Stimulated activated CD4-positive, alpha-beta T cell treated with anti-CD3 and anti-CD28 coated beads, Interleukin-15, amount 100 ng/mL, for 24 hours (primary cell): ENCODE measurements around the gene IRF8.

Experiments
- DNase-seq: peaks from one replicate; pipeline ENCODE4 v3.0.0-alpha.2; 2020

IRF8 gene

DNA sequence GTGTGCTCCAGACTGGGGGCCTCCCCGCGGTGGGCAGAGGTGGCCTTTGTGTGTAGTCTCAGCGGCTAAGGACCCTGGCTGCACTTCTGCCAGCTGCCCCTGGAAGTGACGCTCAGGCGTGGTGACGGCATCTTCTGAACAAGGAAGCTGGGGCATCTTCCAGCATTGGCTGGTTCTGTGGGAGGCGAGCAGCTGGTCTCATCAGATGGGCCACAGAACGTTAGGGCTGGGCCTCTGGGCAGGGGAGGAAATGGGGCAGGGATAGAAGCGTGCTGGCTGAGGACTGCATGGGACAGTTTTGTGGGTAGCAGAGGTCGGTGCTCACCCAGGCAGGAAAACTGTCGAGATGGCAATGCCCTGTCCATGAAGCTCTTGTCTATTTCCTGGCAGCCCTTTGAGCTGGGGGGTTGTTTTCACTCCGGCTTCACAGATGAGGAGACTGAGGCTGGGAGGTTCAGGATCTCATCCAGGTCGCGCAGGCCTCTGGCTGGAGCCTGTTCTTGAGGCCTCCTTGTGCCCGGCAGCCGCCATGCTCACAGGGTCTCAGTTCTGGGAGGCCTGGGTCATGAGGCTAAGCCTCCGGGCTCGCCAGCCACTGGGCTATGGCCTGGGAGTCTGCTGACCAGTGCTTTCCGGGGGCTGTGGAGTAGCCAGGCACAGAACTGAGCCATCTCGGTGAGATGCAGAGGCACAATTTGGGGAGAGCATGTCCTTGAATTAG is 16.3 kb downstream of the IRF8 start:
- DNase-seq: no peak

DNA sequence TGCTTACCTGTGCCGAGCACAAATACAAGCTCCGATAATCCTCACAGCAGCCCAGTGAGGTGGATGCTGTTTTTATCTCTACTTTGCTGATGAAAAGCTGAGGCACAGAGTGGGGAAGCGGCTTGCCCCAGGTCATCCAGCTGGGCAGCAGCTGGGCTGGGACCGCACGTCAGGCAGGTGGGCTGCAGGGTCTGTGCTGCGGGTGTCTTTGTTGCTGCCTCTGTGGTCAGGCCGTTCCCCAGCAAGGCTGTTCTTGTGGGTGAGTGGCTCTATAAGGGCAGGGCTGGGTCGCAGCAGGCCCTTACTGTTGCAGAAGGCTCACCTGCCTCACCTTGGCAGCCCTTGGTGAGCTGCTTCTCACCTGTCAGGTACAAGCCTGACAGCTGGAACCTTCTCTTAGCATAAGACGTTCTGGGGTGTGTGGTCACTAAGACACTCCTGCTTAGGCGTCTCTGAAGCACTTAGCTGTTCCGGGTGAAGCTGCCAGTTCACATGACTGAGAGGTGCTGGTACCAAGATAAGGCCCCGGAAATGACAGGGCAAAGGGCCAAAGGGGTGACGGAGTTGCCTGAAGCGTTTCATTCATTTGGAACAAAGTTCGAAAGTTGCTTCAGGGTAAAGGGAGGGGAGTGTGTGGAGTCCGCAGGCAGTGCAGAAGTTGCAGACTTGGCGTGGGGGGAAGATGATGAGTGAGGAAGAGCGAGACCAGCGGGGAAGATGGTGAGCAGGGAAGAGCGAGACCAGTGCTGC is 17.4 kb downstream of the IRF8 start:
- no peak for DNase-seq

DNA sequence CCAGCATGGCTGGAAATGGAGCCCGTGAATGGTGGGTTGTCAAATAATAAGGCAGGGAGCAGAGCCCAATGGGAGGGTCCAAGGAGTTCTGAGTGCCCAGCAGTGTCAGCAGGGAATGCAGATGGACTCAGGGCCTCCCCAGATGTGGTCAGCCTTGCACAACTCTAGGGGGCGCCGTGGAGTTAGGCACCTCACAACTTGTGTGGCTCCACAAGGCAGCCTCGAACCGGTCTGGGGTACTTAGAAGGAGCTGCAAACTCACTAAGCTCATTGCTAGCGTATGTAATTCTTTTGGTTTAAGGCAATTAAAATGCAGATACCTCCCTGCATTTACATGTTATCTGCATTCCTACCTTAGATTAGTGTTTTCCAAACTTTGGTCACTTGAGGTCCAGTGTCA is 18.1 kb downstream of the IRF8 start:
- no peak for DNase-seq

DNA sequence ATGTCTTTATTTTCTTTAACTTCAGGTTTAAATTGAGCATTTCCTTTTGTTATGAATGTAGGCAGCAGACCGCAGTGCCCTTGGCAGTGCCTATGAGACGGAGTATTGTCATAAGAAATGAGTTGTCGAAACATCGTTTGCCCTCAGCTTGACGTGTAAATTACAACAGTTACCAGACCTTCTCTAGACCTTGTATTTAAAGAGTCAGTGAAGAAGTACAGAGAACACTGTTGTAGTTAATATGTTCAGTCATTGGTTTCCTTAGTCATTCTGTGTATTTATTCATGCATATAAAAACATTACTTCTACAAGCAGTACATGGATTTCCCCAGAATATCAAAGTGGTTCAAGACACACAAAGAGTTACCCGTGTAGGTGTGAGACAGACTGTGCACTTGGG is 19.0 kb downstream of the IRF8 start:
- DNase-seq: no peak

DNA sequence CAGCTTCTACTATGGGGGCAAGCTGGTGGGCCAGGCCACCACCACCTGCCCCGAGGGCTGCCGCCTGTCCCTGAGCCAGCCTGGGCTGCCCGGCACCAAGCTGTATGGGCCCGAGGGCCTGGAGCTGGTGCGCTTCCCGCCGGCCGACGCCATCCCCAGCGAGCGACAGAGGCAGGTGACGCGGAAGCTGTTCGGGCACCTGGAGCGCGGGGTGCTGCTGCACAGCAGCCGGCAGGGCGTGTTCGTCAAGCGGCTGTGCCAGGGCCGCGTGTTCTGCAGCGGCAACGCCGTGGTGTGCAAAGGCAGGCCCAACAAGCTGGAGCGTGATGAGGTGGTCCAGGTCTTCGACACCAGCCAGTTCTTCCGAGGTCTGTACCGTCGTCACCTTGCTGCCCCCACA is 19.5 kb downstream of the IRF8 start:
- DNase-seq: no peak

DNA sequence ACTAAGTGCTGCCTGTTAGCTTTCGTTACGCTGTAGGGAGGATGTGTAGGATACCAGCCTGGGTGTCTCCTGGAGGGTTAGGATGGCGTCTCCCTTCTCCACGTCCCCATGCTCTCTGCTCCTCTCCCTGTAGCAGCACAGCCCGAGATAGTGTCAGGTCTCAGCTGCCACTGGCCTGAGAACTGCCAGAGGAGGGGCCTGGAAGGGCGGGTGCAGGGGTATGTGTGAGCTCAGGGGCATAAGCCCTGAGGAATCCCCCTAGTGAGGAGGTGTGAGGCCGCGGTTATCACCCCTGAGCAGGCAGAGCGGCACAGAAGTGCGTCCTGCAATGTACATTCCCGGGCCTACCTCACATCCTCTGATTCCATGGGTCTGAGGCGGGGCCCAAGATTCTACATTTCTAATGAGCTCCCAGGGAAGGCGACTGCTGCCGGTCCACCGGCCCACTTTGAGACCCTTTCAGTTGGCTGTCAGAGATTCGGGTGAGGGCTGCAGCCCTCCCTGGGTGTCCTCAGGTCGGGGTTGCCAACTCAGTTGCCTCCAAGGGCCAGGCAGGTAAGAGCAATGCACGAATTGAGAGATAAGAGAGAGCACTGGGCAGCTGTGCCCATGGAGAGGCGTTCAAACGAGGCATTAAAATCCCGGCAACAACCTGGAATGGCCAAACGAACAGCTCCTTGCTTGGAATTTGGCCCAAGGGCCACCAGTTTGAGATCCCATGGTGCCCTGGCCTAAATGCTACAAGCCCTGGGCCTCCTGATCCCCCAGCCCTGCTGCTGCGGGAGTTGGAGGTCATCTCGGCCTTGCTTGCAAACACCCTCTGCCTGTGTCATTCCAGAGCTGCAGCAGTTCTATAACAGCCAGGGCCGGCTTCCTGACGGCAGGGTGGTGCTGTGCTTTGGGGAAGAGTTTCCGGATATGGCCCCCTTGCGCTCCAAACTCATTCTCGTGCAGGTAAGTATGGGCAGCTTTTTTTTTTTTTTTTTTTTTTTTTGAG is 20.6 kb downstream of the IRF8 start:
- DNase-seq: no peak

DNA sequence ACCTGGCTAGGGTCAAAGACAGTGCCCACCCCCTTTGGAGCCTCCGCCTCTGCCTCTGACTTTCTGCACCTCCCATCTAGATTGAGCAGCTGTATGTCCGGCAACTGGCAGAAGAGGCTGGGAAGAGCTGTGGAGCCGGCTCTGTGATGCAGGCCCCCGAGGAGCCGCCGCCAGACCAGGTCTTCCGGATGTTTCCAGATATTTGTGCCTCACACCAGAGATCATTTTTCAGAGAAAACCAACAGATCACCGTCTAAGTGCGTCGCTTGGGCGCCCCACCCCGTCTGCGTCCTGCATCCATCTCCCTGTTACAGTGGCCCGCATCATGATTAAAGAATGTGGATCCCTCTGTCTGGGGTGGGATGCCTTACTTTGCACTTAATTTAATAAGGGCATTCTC is 22.1 kb downstream of the IRF8 start:
- no peak for DNase-seq

DNA sequence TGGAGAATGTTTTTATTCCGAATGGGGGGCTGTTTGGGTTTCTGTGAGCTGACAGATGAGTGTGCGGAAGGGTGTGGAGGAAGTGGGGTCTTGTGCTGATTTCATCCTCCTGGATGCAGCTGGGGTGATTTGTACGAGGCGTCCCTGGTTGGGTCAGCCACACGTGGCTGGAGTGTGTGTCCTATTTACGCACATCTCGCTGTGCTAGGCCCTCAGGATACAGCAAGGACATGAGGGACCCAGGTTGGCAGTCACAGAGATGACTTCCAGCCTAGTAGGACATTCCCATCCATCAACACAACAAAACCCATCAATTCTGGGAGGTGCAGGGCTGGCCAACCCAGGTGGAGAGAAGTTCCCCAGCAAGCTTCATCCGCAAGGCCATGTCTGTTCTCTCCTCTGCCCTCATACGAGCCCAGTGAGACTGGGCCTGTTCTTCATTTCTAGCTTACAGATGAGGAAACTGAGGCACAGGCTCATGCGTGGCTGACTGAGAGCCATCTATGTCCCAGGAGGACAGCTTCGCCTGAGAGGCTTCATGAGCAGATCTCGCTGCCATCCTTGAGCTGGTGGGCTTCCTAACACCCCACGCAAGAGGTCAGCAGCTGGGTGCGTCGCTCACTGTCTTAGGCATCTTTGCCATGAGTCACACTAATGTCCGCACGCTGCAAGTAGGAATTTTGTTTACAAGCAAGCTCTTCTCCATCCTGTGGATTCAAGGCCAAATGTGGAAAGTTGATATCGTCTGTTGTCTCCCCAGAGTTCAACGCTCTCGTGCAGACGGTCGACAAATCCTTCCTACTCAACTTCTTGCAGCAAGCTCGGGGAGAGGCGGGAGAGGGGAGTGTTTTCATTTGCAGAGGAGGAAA is 24.4 kb downstream of the IRF8 start:
- no peak for DNase-seq

DNA sequence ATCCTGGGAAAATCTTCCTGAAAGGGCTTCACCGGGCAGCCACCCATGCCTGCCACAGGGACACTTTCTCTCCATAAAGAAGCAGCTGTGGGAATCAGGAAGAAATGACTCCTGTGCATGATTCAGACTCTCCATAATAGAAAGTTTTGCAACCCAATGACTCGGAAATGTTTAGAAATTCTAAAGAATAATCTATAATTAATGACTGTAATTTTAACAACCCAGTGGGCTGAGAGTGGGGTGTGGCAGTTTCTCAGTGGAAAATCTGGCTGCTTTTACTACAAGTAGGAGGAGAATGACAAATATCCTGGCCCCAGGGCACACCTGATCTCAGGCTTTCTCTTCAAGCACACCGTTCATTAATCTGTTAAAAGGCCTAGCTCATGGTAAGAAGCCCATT is 25.7 kb downstream of the IRF8 start:
- DNase-seq: peak; percentile 80

DNA sequence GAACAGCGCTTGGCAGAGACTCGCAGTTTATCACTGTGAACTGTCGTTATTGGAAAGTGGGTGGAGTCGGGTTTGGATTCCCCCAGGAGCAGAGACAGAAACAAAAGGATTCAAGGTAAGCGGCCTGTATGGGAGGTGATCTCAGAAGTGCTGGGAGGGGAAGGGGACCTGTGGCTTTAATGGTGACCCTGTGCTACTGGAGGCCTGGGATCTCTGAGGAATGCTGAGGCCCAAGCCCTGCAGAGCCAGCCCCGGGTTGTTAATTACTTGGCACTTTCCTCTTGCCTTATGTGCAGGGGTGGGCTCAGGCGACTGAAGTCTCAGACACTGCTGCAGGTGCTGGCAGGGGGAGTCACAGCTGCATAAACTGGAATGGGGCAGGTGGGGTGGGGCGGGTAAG is 27.4 kb downstream of the IRF8 start:
- no peak for DNase-seq

DNA sequence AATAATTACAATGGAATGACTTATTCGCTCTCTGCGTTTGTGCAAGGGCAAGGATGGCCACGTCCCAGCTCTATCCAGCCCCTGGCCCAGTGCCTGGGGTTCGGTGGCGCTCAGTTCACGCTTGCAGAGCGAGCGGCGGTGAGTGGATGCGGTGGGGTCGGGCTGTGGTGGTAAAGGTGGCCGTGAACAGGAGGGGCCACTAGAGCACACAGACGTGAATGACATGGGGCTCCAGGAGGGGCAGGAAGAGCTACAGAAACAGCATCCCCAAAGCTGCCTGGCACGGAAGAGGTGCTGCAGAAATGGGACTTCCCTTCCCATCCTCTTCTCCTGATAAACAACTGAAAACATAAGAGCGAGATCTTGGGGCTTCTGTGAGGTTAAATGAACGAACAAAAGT is 28.4 kb downstream of the IRF8 start:
- no peak for DNase-seq

DNA sequence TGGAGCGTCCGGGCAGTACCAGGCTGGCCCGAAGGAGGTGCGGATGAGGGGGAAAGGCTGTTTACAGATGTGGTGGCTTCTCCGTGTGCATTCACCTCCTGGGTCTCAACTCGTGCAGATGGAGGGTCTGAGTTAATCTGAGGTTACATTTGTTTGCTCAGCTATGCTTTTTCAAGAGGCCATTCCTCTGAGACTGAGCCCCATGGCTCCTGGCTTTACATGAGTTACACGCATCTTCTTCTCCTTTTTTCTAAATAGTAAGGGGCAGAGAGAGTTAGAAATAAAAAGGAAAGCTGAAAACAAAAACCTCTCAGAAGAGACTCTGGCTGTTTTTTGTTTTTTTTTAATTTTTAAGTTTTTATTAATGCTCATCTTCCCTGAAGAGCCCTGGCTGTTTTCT is 29.0 kb downstream of the IRF8 start:
- DNase-seq: no peak

DNA sequence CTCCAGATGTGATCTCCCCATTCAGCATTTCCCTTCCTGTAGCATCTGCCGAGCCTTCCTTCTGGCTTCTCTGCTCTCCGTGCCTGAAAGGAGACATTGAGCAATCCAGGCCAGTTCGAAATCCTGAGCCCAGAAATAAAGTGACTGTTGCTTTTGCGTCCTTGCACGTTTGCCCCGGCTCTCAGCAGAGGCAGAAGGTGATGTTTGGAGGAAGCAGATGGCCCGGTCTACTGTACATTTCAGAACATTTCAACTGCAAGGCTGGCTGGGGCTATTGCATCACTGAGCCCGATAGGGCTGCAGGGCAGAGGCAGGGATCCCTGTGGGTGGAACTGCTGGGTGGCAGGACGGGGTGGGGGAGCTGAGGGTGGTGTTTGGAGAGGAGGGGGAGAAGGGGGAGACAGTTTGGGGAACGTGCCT is 29.4 kb downstream of the IRF8 start:
- DNase-seq: no peak

DNA sequence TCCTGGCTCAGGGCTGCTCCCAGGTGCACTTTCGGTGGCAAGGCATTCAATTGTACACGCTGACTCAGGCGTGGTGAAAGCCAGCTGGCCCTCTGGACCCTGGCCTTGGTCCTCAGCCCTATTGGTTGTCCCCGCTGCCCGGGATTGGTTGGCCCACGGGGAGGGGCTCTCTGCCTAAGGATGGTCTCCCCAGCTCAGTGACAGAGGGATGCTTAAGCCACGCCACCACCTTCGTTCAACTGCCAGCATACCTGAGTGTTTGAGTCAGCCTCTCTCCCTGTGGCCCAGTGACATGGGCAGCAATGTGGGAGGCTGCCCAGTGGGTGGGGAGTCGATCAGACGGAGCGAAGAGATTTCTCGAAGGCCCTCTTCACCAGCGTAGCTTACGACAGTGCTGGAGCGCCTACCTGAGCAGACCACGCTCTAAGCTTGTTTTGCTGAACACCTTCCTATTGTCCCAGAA is 30.3 kb downstream of the IRF8 start:
- DNase-seq: no peak

DNA sequence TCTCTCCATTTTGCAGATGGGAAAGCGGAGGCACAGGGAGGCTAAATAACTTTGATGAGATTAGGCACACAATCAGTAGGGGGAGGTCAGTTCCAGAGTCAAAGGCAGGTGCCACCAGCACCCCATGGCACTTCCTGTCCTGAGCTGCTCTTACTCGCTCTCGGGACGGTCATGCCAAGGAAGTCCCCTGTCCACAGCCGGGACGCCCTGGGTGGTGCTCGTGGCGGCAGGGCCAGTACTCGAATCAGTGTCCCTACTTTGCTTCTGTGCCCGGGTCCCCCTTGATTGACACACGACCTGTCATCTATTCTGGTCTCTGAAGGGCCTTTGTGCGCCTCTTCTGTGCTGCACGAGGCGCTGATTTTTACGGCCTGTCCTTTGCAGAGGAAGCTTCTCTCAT is 31.3 kb downstream of the IRF8 start:
- DNase-seq: no peak

DNA sequence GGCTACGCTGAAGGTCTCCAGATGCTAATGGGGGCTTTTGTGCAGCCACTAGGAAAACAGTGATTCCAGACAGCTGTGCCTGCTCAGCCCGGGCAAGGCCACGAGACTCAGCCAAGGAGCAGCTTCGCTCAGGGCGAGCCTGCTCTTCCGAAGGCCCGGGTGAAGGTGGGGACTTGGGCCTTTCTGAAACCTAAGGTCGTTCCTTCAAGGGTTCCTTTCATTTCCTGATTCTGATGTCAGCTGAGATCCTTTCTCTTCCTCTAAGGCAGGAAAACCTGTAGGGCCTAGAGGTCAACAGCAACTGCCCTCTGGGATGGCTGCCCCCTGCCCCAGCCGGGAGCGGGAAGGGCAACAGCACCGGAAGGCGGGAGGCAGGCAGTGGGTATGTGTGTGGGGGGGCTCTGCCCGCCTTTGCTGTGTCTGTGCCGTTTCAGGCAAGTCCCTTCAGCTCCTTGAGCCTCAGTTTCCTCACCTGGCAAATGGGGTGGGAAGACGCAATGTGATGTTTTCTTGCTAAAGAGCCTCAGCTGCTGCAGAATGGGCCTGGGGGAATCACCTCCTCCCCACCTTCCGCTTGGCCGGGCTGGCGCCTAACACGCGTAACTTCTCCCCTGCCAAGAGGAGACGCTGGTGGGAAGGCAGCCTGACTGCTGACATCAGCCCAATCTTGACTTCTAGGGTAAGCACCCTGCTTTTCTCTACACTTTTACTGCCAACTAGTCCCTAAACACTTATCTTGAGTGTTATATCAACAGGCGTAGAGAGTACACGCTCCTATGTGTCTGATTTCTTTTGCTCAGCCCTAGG is 32.8 kb downstream of the IRF8 start:
- no peak for DNase-seq

DNA sequence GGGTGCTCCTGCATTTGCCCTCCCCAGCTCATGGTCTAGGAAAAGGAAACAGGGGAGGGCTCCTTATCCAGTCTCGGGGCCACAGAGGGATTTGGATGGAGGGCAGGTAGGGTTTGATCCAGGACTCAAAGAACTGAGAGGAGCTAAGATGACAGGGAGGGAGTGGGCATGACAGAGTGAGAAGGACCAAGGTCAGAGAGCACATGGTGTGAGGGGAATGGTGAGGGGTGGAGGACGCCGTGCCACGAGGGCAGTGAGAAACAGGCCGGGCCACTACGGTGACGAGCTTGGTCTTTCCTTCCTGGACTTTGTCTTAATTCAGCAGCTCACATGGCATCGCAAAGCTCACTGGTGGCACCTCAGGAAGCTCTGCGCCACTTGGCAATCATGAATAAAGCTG is 35.2 kb downstream of the IRF8 start:
- no peak for DNase-seq

DNA sequence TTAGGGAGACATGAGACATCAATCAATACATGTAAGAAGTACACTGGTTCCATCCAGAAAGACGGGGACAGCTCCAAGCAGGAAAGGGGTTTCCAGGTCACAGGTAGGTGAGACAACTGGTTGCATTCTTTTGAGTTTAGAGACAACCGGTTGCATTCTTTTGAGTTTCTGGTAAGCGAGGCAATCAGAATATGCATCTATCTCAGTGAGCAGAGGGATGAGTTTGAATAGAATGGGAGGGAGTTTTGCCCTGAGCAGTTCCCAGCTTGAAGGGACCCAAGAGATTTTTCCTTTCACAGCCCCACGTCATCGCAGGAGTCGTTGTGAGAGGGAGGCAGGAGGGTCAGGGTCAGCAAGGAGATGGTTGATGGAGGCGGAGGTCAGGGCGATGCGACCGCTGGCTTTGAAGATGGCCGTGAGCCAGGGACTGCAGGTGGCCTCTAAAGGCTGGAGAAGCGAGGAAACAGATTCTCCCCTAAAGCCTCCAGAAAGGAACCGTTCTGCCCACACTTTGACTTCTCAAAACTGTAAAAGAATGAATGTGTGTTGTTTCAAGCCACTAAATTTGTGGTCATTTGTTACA is 36.5 kb downstream of the IRF8 start:
- DNase-seq: no peak

DNA sequence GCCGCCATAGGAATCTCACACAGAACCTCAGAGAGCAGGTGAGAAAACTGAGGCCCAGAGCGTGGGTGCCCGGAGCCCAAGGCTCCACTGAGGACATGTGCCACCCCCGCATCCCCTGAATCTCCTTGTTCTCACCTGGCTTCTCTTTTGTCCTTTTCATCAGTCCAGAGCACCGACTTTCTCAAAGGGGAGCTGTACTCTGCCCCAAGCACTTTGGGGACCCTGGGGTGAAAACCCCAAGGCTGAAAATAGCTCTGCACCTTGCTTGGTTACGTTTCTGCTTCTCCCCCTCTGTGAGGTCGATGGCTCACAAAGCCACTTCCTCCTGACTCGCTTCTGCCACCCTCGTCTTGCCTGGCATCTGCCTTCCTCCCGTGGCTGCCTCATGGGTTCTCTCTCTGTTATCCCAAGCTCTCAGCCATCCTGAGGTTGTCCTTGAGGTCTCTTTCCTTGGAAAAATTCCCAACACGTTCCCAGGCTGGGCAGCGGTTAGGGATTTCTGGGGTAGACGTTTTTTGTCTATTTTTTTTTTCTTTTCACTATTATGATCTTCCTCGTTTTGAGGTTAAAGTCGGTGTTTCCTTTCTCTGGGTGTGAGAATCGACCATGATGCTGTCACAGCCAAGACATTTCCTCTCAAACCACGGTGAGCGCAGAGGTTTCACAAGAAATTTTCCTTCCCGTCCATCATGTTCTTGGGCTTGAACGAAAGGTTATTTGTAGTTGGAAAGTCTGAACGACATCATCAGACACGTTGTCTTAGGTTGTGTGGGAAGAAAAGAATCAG is 37.2 kb downstream of the IRF8 start:
- DNase-seq: peak; percentile 85

DNA sequence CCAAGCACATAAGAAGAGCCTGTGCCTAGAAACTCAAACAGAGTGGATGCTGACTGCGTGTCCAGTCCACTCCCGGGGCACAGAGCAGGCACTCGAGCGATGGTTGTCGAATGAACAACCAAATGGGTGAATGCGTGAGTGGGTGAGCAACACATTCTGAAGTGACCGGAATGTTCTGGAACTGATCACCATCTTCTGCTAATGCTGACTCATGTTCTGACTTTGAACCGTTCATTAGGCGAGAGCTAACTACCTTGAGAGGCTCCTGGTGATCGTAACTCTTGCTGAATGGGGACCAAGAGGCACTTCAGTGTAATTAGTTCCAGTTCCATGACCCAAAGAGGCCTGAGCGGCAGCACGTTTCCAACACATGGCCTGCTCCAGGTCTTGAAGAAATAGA is 37.9 kb downstream of the IRF8 start:
- peak; percentile 51 for DNase-seq
